Omental fat pad (tissue), 4 donors: Measurements from ENCODE around the gene ZNF524. TPM values are rescaled to one million over a fixed set of nuclear protein-coding genes. Genes with fewer than 3 reads are reported as not detected.
A peak's percentile ranks its signal among the peaks of the same experiment; 100 is the strongest.

Source experiments
- ATAC-seq: fragments of 150-250 bp; one replicate; pipeline ENCODE4 v1.9.1; 2016; ENCODE audit warnings: mild to moderate bottlenecking, moderate library complexity; ENCODE audit not compliant: low FRiP score
- DNase-seq: peaks from one replicate; pipeline ENCODE4 v3.0.0-alpha.2; 2019; ENCODE audit warnings: low spot score
- CTCF ChIP-seq, 3 donors: fragments of 450-650 bp; IDR thresholded peaks; one replicate each; pipeline ENCODE4 v1.5.1; 2016 to 2017; ENCODE audit warnings: antibody characterized with exemption in 3 of 3, mild to moderate bottlenecking in 3 of 3, moderate library complexity in 2 of 3
- total RNA-seq, 4 donors: library from RNA; depleted of rRNA; stranded (reverse); fragments of >200 nt; gene quantifications; one replicate each; pipeline ENCODE4 v1.1.0, GENCODE V29; 2016

Gene ZNF524
- total RNA-seq, 4 donors from 2014 or later: 15.6 to 27.5 (median 17.4) TPM

GRCh38 chr19:55597501-55597921 lies 2.6 kb upstream of the ZNF524 start:
- DNase-seq (no peak), ATAC-seq (no peak)
- no peak for TF ChIP-seq CTCF (IDR thresholded peaks at IDR 0.05)

GRCh38 chr19:55598034-55598433 lies 2.1 kb upstream of the ZNF524 start:
- DNase-seq (no peak), ATAC-seq (no peak)
- TF ChIP-seq CTCF (IDR thresholded peaks at IDR 0.05): no peak

- peak; percentile 85 for DNase-seq
- ATAC-seq: peak; percentile 79
- TF ChIP-seq CTCF (IDR thresholded peaks at IDR 0.05): no peak
Observed at GRCh38 chr19:55598719-55599467, 1.2 kb upstream of the ZNF524 start.

GRCh38 chr19:55599468-55599841 lies 633 bp upstream of the ZNF524 start, which contains the start of gene FIZ1:
TSS of gene FIZ1 (minus strand) at chr19:55599517. CDS start at chr19:55597865, 1,652 bp downstream.
- peak; percentile 91 for ATAC-seq
- no peak for TF ChIP-seq CTCF (IDR thresholded peaks at IDR 0.05)
- DNase-seq: peak; percentile 94

GRCh38 chr19:55600662-55601028 lies 557 bp downstream of the ZNF524 start:
- ATAC-seq (no peak), DNase-seq (no peak)
- TF ChIP-seq CTCF (IDR thresholded peaks at IDR 0.05): no peak

GRCh38 chr19:55601084-55601483 lies 996 bp downstream of the ZNF524 start:
- no peak for TF ChIP-seq CTCF (IDR thresholded peaks at IDR 0.05)
- ATAC-seq: no peak
- DNase-seq: no peak
